Loucy (cell line): ENCODE data around the gene COL23A1.

Experiments used
- CTCF ChIP-seq: fragments of 200-600 bp; sonication (generic); conservative IDR thresholded peaks from 2 replicates; pipeline ENCODE4 v1.5.1; 2014; ENCODE audit warnings: mild to moderate bottlenecking, antibody characterized with exemption, low read length
- EZH2phosphoT487 ChIP-seq: fragments of 200-600 bp; IDR thresholded peaks from 2 replicates; pipeline ENCODE4 v1.6.1; 2018; ENCODE audit warnings: antibody characterized with exemption, mild to moderate bottlenecking, moderate library complexity, borderline replicate concordance

- TF ChIP-seq CTCF (no peak), EZH2phosphoT487 (no peak)
These were observed 65.9 kb downstream of the COL23A1 start for GRCh38 chr5:178524093-178524882.
